ENCODE measurements around the gene EYA3.

- TF ChIP-seq CTCF (IDR thresholded peaks at IDR 0.05), result no peak
- TF ChIP-seq POLR2A (IDR thresholded peaks at IDR 0.05), result no peak
- no peak for TF ChIP-seq POLR2AphosphoS5 (IDR thresholded peaks at IDR 0.05)
Observed at GRCh38 chr1:28119556-28119955, 31.1 kb upstream of the EYA3 start.

Data from gastroesophageal sphincter (tissue), 3 donors.